CD4-positive, alpha-beta T cell treated with Interleukin-6 at 100 ng/mL for 8 hours (primary cell): ENCODE data around the gene EFCAB14.
"Not testable (repeated sequence)": the region's sequence is repeated elsewhere in the genome, so short reads cannot be mapped to it uniquely, and the experiment has no call there.

ENCODE experiments used
- DNase-seq: peaks from one replicate; pipeline ENCODE4 v3.0.0-alpha.2; 2020; ENCODE audit warnings: mixed read lengths, low spot score

Gene EFCAB14, protein sequence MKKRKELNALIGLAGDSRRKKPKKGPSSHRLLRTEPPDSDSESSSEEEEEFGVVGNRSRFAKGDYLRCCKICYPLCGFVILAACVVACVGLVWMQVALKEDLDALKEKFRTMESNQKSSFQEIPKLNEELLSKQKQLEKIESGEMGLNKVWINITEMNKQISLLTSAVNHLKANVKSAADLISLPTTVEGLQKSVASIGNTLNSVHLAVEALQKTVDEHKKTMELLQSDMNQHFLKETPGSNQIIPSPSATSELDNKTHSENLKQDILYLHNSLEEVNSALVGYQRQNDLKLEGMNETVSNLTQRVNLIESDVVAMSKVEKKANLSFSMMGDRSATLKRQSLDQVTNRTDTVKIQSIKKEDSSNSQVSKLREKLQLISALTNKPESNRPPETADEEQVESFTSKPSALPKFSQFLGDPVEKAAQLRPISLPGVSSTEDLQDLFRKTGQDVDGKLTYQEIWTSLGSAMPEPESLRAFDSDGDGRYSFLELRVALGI

GRCh38 chr1:46718727-46719622 lies at the start of gene EFCAB14:
EFCAB14 (minus strand) TSS chr1:46719114; CDS start chr1:46718087, 1,027 bp downstream.
- DNase-seq: peak; percentile 98

- DNase-seq: no peak
Observed at GRCh38 chr1:46768445-46768844, 49.5 kb upstream of the EFCAB14 start.

GRCh38 chr1:46767649-46768282 lies 48.9 kb upstream of the EFCAB14 start:
- DNase-seq: no peak

- DNase-seq: no peak
Observed at GRCh38 chr1:46764402-46764801, 45.5 kb upstream of the EFCAB14 start.

DNA sequence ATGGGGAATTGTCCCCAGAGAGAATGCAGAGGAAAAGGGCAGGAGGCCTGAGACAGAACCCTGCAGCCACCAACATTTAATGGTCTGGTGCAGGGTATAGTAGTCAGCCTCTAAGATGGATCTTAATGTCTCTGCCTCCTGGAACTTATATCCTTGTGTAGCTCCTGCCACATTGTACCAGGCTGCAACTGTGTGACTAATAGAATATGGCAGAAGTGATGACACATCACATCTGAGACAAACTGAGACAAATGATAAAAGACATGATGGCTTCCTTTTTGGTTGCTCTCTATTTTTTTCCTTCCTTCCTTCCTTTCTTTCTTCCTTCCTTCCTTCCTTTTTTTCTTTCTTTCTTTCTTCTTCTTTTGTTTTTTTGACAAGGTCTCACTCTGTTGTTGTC lies 42.8 kb upstream of the EFCAB14 start:
- no peak for DNase-seq

- DNase-seq: no peak
Observed at GRCh38 chr1:46760558-46761166, 41.7 kb upstream of the EFCAB14 start.

DNA sequence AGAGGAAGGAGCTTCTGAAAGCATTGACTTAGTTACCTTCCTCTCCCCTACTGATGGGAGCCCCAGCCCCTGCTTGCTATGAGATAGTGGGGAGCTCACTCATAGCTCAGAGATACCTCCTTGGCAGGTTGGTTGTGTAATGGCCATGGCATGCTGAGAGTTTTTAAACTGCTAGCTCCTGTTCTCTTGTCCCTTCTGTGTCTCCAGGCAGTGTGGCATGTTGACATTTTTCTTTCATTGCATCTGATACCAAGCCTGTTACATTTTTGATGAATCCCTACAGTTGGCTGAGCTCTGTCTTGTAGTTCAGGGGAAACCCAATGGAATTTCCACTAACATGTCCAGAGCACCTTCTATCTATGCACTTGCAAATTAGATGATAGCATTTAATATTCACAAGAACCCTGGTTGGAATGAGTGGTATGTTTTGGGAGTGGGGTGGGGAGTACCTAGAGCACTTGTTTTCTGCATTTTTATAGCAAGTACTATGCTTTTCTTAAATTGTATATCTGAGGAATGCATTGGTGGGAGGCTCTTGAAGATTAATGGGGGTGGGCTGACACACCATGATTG lies 39.1 kb upstream of the EFCAB14 start:
- DNase-seq: no peak

GRCh38 chr1:46757247-46757955 lies 38.5 kb upstream of the EFCAB14 start:
- DNase-seq: no peak

- no peak for DNase-seq
Observed at GRCh38 chr1:46755121-46755520, 36.2 kb upstream of the EFCAB14 start.

DNA sequence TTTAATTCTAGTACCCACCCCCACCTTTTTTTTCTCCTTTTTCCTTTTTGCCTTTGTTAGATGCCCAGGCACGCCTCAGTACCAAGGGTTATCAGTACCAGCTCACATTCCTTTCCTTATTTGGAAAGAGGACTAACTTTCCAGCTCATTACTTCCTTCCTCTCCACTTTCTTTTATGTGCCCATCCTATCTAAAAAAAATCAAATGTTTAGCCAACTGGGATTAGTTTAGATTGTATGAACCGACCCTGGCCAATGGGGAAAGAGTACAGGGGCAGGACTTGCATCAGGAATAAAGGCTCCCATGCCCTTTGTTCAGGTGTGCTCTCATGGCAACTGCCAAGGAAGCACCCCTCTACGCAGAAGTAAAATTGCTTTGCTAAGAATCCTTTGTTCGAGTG lies 35.8 kb upstream of the EFCAB14 start:
- not testable (repeated sequence) for DNase-seq

DNA sequence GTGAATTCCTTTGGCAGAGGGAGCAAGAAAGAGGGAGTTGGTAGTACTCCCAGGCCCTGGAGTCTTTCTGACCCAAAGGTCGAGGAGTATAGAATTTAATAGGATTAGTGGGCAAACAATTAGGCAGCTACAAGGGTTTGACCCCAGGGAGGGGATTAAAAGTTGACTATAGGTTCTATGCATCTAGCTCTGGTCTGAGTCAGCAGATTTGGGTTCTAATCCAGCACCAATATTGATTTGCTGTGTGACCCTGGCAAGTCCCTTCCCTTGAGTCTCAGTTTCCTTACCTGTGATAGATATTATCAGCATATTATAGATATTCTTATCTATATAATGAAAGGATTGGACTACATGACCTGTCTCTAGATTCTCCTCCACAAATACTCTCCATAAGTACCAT lies 35.1 kb upstream of the EFCAB14 start:
- no peak for DNase-seq

DNA sequence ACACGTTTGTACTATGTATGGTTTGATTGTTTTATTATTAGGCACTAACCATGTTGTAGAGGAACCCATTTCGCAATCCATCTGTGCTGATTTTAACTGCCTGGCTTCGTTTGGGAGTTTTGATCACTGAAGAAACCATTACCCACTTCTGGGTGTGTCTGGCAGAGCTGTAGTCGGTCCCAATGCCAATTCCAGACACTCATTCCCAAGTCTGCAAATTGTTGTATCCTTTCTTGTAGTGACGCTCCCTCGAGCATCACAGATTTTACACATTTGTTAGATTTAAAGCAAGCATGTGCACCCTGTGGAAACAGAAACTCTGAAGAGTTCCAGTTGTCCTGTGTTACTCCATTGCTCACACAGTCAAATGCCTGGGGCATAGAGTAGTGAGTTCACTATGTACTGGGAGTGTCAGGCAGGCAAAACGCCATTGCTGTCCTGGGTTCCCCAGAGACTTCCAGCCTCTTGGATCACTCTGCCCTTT lies 31.0 kb upstream of the EFCAB14 start:
- no peak for DNase-seq

GRCh38 chr1:46749404-46749803 lies 30.5 kb upstream of the EFCAB14 start:
- DNase-seq: no peak

DNA sequence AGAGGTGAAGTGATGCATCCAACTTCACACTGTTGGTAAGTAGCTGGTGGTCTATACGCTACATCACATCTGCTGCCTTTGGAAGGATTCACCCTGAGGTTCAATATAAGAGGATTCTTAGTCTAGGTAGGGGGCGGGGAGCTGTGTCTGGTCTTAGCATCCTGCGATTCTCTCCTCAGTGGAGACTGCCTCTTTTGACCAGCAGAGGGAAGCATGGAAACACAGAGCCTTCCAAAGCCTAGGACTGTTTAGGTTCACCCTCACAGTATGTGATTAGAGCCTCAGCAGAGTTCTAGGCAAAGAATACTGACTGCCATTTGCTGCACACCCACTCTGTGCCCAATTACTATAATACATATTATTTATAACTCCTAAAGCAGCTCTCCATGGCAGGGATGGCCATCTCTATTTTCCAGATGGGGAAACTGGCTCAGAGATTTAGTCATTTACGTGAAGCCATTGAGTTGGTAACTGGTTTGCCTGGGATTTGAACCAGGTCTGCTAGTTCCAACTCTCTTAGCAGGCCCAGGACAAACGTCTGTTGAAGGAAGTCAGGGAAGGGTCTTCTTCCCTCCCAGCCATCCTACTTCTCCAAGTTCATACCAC lies 28.9 kb upstream of the EFCAB14 start:
- no peak for DNase-seq

- DNase-seq: no peak
Observed at GRCh38 chr1:46742069-46742468, 23.2 kb upstream of the EFCAB14 start.

GRCh38 chr1:46735708-46736324 lies 16.9 kb upstream of the EFCAB14 start:
- no peak for DNase-seq

DNA sequence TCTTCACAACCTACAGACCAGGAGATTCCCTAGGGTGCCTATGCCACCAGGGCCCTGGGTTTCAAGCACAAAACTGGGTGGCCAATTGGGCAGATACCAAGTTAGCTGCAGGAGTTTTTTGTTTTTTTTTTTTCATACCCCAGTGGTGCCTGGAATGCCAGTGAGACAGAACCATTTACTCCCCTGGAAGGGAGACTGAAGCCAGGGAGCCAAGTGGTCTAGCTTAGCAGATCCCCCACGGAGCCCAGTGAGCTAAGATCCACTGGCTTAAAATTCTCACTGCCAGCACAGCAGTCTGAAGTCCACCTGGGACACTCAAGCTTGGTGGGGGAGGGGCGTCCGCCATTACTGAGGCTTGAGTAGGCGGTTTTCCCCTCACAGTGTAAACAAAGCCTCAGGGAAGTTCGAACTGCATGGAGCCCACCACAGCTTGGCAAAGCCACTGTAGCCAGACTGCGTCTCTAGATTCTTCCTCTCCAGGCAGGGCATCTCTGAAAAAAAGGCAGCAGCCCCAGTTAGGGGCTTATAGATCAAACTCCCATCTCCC lies 9.5 kb upstream of the EFCAB14 start:
- not testable (repeated sequence) for DNase-seq

- DNase-seq: no peak
Observed at GRCh38 chr1:46725736-46726108, 6.8 kb upstream of the EFCAB14 start.

DNA sequence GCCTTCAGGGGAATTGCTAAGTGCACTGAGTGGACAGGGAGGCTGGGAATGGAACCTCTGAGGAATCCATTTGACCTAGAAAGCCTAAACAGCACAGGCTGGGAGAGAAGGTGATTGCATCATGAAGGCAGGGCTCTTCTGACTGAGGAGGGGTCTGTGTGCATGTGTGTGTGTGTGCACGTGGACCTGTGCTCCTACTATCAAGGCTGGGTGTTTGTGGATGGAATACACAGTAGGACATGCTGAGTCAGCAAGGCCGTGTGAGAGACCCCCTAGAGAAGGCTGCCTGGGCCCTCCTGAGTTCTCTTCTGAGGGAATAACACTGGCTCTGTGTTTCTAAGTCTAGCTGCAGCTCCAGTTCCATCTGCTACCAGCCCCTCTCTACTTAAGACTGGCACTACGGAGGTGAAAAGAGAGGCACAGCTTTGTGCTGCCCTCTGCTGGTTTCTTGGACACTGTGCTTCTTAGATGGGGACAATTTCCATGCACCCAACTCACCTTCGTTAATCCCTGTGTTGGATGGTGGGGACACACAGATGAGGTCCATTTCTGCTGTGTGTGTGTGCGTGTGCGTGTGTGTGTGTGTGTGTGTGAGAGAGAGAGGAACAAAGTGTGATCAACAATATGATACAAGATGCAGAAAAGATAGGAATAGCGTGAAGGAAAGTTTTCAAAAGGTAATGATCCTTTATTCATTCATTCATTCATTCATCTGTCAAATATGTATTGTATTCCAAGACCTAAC lies 6.2 kb upstream of the EFCAB14 start:
- DNase-seq: peak; percentile 76
